Natural killer cell (primary cell): ENCODE measurements around the gene ARL5A. TPM values are rescaled to one million over a fixed set of nuclear protein-coding genes. Genes with fewer than 3 reads are reported as not detected.

ENCODE experiments used
- ATAC-seq, 3 donors: fragments of 150-1000 bp in 2 of 3; fragments of 200-7000 bp in 1 of 3; cut with Tn5 transposase; 1 replicate in 1 of 3; 2 replicates in 2 of 3; pipeline ENCODE4 v1.10.0; 2021; ENCODE audit warnings: mild to moderate bottlenecking in 2 of 3, moderate library complexity in 2 of 3
- DNase-seq, 2 donors: peaks; one replicate each; pipeline versions ENCODE4 v3.0.0 to v3.0.0-alpha.2; 2013 to 2021; ENCODE audit warnings: mixed read lengths in 1 of 2
- H3K27ac ChIP-seq: one replicate; pipeline ENCODE4 v1.5.1; 2013; ENCODE audit warnings: mild to moderate bottlenecking, low read length
- H3K27me3 ChIP-seq: one replicate; pipeline ENCODE4 v1.6.1; 2013; ENCODE audit warnings: low read length; ENCODE audit not compliant: control insufficient read depth, insufficient read depth
- H3K36me3 ChIP-seq: one replicate; pipeline ENCODE4 v1.6.1; 2013; ENCODE audit warnings: low read length; ENCODE audit not compliant: control insufficient read depth, insufficient read depth
- H3K4me1 ChIP-seq: one replicate; pipeline ENCODE4 v1.6.1; 2013; ENCODE audit warnings: low read length; ENCODE audit not compliant: control insufficient read depth, insufficient read depth
- H3K4me3 ChIP-seq: one replicate; pipeline ENCODE4 v1.5.1; 2013; ENCODE audit warnings: low read length
- H3K9me3 ChIP-seq: one replicate; pipeline ENCODE4 v1.6.1; 2013; ENCODE audit warnings: low read length; ENCODE audit not compliant: control insufficient read depth, insufficient read depth
- H3K27ac Mint-ChIP-seq, 2 donors: one replicate each; pipeline ENCODE4 v1.8.0; 2022; ENCODE audit warnings: mild to moderate bottlenecking in 2 of 2, mixed read lengths in 2 of 2, moderate library complexity in 1 of 2
- H3K27me3 Mint-ChIP-seq, 2 donors: one replicate each; pipeline ENCODE4 v1.8.0; 2022; ENCODE audit warnings: low read depth in 2 of 2, mixed read lengths in 2 of 2
- H3K36me3 Mint-ChIP-seq: one replicate; pipeline ENCODE4 v1.8.0; 2022; ENCODE audit warnings: mixed read lengths
- H3K4me1 Mint-ChIP-seq, 2 donors: one replicate each; pipeline ENCODE4 v1.8.0; 2022; ENCODE audit warnings: mixed read lengths in 2 of 2
- H3K4me3 Mint-ChIP-seq: one replicate; pipeline ENCODE4 v1.8.0; 2022; ENCODE audit warnings: mild to moderate bottlenecking, moderate library complexity, mixed read lengths
- H3K9me3 Mint-ChIP-seq, 2 donors: one replicate each; pipeline ENCODE4 v1.8.0; 2022; ENCODE audit warnings: mixed read lengths in 2 of 2
- WGBS: methylation state at CpG from one replicate; pipeline ENCODE4 v1.1.7; 2013; ENCODE audit warnings: missing lambda C conversion rate; ENCODE audit not compliant: insufficient coverage; 5-methylcytosine and 5-hydroxymethylcytosine counted together
- intact Hi-C: fragments of 100-400 bp; cut with micrococcal nuclease; formaldehyde crosslinking; loops from one replicate; pipeline ENCODE4 v1.14.2; 2022
- total RNA-seq, 4 donors: library from RNA; stranded (reverse); fragments of 120-200 nt in 1 of 4; gene quantifications; one replicate each; pipeline versions ENCODE4 v1.2.3 to v1.2.4, GENCODE V29; 2013 to 2022
- TF ChIP-seq, protein P1 (sequence below): fragments of 200-600 bp; IDR thresholded peaks from one replicate; pipeline ENCODE4 v1.8.0; 2022; ENCODE audit warnings: antibody characterized with exemption

ARL5A gene
- total RNA-seq, 3 donors from 2014 or later (not counting 1 experiment from before 2014, with no cell fraction given): 39.9 to 58.0 (median 56.5) TPM

DNA sequence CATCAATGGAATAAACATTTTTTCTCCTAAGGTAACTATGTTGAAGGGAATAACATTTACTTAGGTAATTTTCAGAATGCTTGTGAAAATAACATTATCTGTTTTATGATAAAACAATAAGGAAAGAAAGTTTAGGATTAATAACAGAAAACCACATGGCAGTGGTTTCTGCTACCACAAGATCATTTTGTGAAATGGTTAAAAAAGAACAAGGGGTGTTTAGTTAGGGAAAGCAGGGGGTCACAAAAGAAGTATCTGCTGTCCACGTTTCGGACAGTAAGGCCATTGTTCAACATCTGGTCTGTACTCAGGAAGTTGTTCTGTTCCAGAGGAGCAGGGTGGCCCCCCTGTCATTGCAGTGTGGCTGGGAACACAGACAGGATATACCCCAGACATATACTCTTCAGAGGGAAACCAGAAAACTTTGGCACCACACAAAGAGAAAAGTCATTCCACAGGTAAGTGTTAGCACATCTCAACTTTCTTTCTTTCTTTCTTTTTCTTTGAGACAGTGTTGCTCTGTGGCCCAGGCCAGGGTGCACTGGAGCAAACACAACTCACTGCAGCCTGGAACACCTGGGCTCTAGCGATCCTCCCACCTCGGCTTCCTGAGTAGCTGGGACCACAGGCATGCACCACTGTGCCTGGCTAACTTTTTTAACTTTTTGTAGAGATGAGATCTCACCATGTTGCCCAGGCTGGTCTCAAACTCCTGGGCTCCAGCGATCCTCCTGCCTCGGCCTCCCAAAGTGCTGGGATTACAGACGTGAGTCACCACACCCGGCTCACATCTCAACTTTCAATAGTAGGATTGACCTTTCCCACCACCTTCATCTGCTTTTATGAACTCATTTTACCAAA, 14.8 kb upstream of the ARL5A start:
- no peaks in the 10 kb centered on the region for H3K9me3 Mint-ChIP-seq
- 68% methylated on average over 8 of the region's 8 CpGs for WGBS
- Histone ChIP-seq H3K9me3 (no peaks in the 10 kb centered on the region), H3K27ac (no peak overlapping the region), H3K4me1 (no peaks in the 10 kb centered on the region), H3K27me3 (no peaks in the 10 kb centered on the region), H3K4me3 (no peak overlapping the region), H3K36me3 (no peaks in the 10 kb centered on the region)
- H3K27me3 Mint-ChIP-seq: peaks cover 2 to 11% of the 10 kb centered on the region in 2 donors
- ATAC-seq: no peak
- H3K4me3 Mint-ChIP-seq: no peak overlapping the region
- intact Hi-C loops: no loop called here
- H3K4me1 Mint-ChIP-seq: no peaks in the 10 kb centered on the region
- TF ChIP-seq, protein P1, sequence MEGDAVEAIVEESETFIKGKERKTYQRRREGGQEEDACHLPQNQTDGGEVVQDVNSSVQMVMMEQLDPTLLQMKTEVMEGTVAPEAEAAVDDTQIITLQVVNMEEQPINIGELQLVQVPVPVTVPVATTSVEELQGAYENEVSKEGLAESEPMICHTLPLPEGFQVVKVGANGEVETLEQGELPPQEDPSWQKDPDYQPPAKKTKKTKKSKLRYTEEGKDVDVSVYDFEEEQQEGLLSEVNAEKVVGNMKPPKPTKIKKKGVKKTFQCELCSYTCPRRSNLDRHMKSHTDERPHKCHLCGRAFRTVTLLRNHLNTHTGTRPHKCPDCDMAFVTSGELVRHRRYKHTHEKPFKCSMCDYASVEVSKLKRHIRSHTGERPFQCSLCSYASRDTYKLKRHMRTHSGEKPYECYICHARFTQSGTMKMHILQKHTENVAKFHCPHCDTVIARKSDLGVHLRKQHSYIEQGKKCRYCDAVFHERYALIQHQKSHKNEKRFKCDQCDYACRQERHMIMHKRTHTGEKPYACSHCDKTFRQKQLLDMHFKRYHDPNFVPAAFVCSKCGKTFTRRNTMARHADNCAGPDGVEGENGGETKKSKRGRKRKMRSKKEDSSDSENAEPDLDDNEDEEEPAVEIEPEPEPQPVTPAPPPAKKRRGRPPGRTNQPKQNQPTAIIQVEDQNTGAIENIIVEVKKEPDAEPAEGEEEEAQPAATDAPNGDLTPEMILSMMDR: no peak
- no peak overlapping the region for H3K27ac Mint-ChIP-seq
- H3K36me3 Mint-ChIP-seq: no peaks in the 10 kb centered on the region
- DNase-seq: no peak

DNA sequence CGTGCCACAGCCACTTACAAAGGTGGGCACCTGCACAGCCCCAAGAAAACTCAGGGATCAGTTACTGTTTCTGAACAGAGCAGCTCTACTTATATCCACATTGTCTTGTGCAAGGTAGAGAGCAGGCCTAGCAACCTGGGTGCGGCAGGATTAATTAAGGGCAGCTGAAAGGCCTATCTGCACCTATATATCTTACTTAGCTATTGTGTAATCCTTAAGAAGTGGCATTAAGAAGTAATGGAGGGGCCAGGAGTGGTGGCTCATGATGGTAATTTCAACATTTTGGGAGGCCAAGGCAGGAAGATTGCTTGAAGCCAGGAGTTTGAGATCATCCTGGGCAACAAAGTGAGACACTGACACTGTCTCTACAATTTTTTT, 12.8 kb upstream of the ARL5A start:
- Histone ChIP-seq H3K4me3 (no peak overlapping the region), H3K27ac (no peak overlapping the region), H3K27me3 (no peaks in the 10 kb centered on the region), H3K36me3 (no peaks in the 10 kb centered on the region), H3K9me3 (no peaks in the 10 kb centered on the region), H3K4me1 (no peaks in the 10 kb centered on the region)
- no peak for DNase-seq
- ATAC-seq: no peak
- no peaks in the 10 kb centered on the region for H3K36me3 Mint-ChIP-seq
- H3K9me3 Mint-ChIP-seq: no peaks in the 10 kb centered on the region
- H3K4me3 Mint-ChIP-seq: no peak overlapping the region
- no peaks in the 10 kb centered on the region for H3K4me1 Mint-ChIP-seq
- intact Hi-C loops: no loop called here
- TF ChIP-seq, protein P1: no peak
- H3K27me3 Mint-ChIP-seq: peaks cover 0 to 8% of the 10 kb centered on the region in 2 donors
- H3K27ac Mint-ChIP-seq: no peak overlapping the region
- 88% methylated on average over 2 of the region's 2 CpGs for WGBS

DNA sequence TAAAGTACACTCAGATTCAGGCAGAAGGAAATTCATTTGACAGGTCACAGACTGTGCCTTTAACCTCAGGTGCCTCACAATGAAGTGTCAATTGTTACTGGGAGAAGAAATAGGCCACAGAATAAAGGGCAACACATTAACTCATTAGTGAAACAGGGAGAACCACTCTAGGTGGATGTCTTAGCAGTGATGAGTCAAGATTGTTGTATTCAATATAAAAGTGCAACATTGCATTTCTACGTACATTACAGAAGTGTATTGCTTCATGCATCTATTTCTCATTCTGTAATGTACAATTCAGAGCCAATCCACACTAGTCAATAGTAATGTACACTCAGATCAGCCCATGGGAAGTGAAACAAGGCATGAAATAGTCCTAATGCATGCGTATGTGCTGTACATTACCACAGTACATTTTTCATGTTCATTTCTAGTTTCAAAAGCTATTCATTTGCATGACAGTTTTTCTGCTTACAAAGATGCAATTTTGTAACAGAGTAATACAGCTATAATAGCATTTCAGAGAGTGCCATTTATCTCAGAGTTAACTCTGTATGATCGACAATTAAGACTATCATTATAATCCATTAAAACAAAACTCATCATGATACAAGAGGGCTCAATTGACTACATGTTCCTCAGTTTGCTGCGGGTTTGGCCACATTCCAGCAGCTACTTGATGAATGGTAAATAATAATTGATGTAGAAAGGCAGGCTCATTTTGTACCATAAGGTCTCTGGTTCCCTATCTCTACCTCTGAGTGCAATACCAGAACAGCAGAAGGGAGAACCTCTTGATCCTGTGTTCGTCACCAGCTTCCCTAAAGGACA, 12.2 kb upstream of the ARL5A start:
- ATAC-seq (no peak), DNase-seq (no peak)

More for the DNA sequence above, 12.2 kb upstream of the ARL5A start:
- Mint-ChIP-seq H3K36me3 (no peaks in the 10 kb centered on the region), H3K4me3 (no peak overlapping the region), H3K27ac (no peak overlapping the region), H3K9me3 (no peaks in the 10 kb centered on the region), H3K4me1 (no peaks in the 10 kb centered on the region), H3K27me3 (peaks cover 0 to 2% of the 10 kb centered on the region in 2 donors)
- Histone ChIP-seq H3K27ac (no peak overlapping the region), H3K4me3 (no peak overlapping the region), H3K9me3 (no peaks in the 10 kb centered on the region), H3K27me3 (no peaks in the 10 kb centered on the region), H3K36me3 (no peaks in the 10 kb centered on the region), H3K4me1 (no peaks in the 10 kb centered on the region)
- TF ChIP-seq, protein P1: no peak
- WGBS: 84% methylated on average over 4 of the region's 5 CpGs
- intact Hi-C loops: no loop called here
